DND-41 (cell line): ENCODE measurements around the gene AFF1.

Experiments
- CTCF ChIP-seq: IDR thresholded peaks from 2 replicates; pipeline ENCODE4 v1.5.1; 2012; ENCODE audit warnings: borderline replicate concordance, low read length, moderate library complexity, mild to moderate bottlenecking; ENCODE audit not compliant: poor library complexity, severe bottlenecking; ENCODE audit errors: extremely low read depth
- EZH2 ChIP-seq: IDR thresholded peaks from 3 replicates; pipeline ENCODE4 v1.6.1; 2012; ENCODE audit warnings: borderline replicate concordance, low read depth, mild to moderate bottlenecking, moderate library complexity, low read length, inconsistent platforms; ENCODE audit not compliant: severe bottlenecking

GRCh38 chr4:87012265-87012953, 77.6 kb downstream of the AFF1 start:
- TF ChIP-seq CTCF = no peak
- no peak for TF ChIP-seq EZH2
